Kidney glomerular epithelial cell (primary cell): ENCODE measurements around the gene PEMT.
"Not testable (repeated sequence)": the region's sequence is repeated elsewhere in the genome, so short reads cannot be mapped to it uniquely, and the experiment has no call there.

ENCODE experiments used
- DNase-seq: peaks from one replicate; lab custom pipeline; 2025; lab: John Stamatoyannopoulos, UW

Gene PEMT

GRCh38 chr17:17486416-17486815, 105.1 kb downstream of the PEMT start:
- not testable (repeated sequence) for DNase-seq

- DNase-seq = no peak
These were observed 106.1 kb downstream of the PEMT start for GRCh38 chr17:17485420-17485819.

GRCh38 chr17:17484451-17484899, 107.0 kb downstream of the PEMT start:
- no peak for DNase-seq

GRCh38 chr17:17481860-17482259, 109.6 kb downstream of the PEMT start:
- DNase-seq = no peak

- DNase-seq = no peak
These were observed 110.8 kb downstream of the PEMT start for GRCh38 chr17:17480593-17481148.

- no peak for DNase-seq
These were observed 112.3 kb downstream of the PEMT start for GRCh38 chr17:17479209-17479608.

- peak; percentile 61 for DNase-seq
These were observed 114.5 kb downstream of the PEMT start, which contains the start of gene MED9 for GRCh38 chr17:17476865-17477467. TSS of gene MED9 (plus strand) at chr17:17477000. CDS start at chr17:17477042, 42 bp downstream.

GRCh38 chr17:17474341-17474740, 117.2 kb downstream of the PEMT start:
- no peak for DNase-seq

- no peak for DNase-seq
These were observed 119.1 kb downstream of the PEMT start for GRCh38 chr17:17472333-17472920.

- DNase-seq = no peak
These were observed 121.5 kb downstream of the PEMT start for GRCh38 chr17:17469996-17470395.

GRCh38 chr17:17469358-17469757, 122.2 kb downstream of the PEMT start:
- no peak for DNase-seq

- DNase-seq = no peak
These were observed 123.1 kb downstream of the PEMT start for GRCh38 chr17:17468217-17469010.

- DNase-seq = no peak
These were observed 123.8 kb downstream of the PEMT start for GRCh38 chr17:17467720-17468119.

- DNase-seq = no peak
These were observed 124.5 kb downstream of the PEMT start for GRCh38 chr17:17467016-17467415.

GRCh38 chr17:17466511-17466910, 125.0 kb downstream of the PEMT start:
- no peak for DNase-seq

GRCh38 chr17:17465878-17466277, 125.6 kb downstream of the PEMT start:
- not testable (repeated sequence) for DNase-seq

- no peak for DNase-seq
These were observed 127.7 kb downstream of the PEMT start for GRCh38 chr17:17463821-17464220.

GRCh38 chr17:17462048-17462824, 129.3 kb downstream of the PEMT start:
- DNase-seq = no peak

- no peak for DNase-seq
These were observed 131.5 kb downstream of the PEMT start for GRCh38 chr17:17460038-17460437.

GRCh38 chr17:17457680-17458079, 133.8 kb downstream of the PEMT start:
- DNase-seq = no peak

- no peak for DNase-seq
These were observed 135.3 kb downstream of the PEMT start for GRCh38 chr17:17456251-17456650.
